ENCODE measurements around the gene FGFRL1.

GRCh38 chr4:1042352-1043055 lies 31.1 kb downstream of the FGFRL1 start:
- TF ChIP-seq CTCF (conservative IDR thresholded peaks at IDR 0.05; ENCODE audit: low read depth, low read length) (no peak), EZH2 (IDR thresholded peaks at IDR 0.05; ENCODE audit: borderline replicate concordance, low read depth, low read length, poor library complexity, severe bottlenecking) (no peak)
